DND-41 (cell line): ENCODE results near the gene GPATCH2.

Source experiments
- ATAC-seq: fragments of 200-7000 bp; cut with Tn5 transposase; 3 replicates; pipeline ENCODE4 v1.9.1; 2021; ENCODE audit warnings: low read depth; ENCODE audit not compliant: insufficient read depth
- DNase-seq: peaks from one replicate; pipeline ENCODE4 v3.0.0-alpha.2; 2020
- H2AFZ ChIP-seq: 2 replicates; pipeline ENCODE4 v1.6.0; 2012; ENCODE audit warnings: low read depth, low read length
- H3K27ac ChIP-seq: 2 replicates; pipeline ENCODE4 v1.5.1; 2012; ENCODE audit warnings: low read length, inconsistent platforms
- H3K27me3 ChIP-seq: fragments of 200-600 bp; sonication (generic); 2 replicates; pipeline ENCODE4 v1.6.0; 2012; ENCODE audit warnings: low read length, mild to moderate bottlenecking, inconsistent platforms; ENCODE audit not compliant: insufficient read depth, poor library complexity
- H3K36me3 ChIP-seq: 2 replicates; pipeline ENCODE4 v1.5.1; 2012; ENCODE audit warnings: low read length, inconsistent platforms; ENCODE audit not compliant: insufficient read depth
- H3K4me1 ChIP-seq: 2 replicates; pipeline ENCODE4 v1.5.1; 2012; ENCODE audit warnings: mild to moderate bottlenecking, low read length; ENCODE audit not compliant: insufficient read depth
- H3K4me2 ChIP-seq: 2 replicates; pipeline ENCODE4 v1.6.0; 2012; ENCODE audit warnings: mild to moderate bottlenecking, moderate library complexity, low read length, inconsistent platforms; ENCODE audit not compliant: insufficient read depth
- H3K4me3 ChIP-seq, 2 experiments: fragments of 200-600 bp in 1 of 2; shearing (Covaris generic) in 1 of 2; 2 replicates each; pipeline ENCODE4 v1.5.1; 2012 to 2016; ENCODE audit warnings: inconsistent platforms in 2 of 2, low read length in 2 of 2, mild to moderate bottlenecking in 2 of 2, low read depth in 1 of 2, moderate library complexity in 1 of 2
- H3K79me2 ChIP-seq: 2 replicates; pipeline ENCODE4 v1.6.0; 2012; ENCODE audit warnings: low read length, inconsistent platforms; ENCODE audit not compliant: insufficient read depth
- H3K9ac ChIP-seq: 2 replicates; pipeline ENCODE4 v1.6.0; 2012; ENCODE audit warnings: low read depth, mild to moderate bottlenecking, inconsistent platforms, low read length, moderate library complexity
- H3K9me3 ChIP-seq: 2 replicates; pipeline ENCODE4 v1.5.1; 2012; ENCODE audit warnings: low read length, moderate library complexity, mild to moderate bottlenecking, inconsistent platforms; ENCODE audit not compliant: insufficient read depth, severe bottlenecking
- H4K20me1 ChIP-seq: 2 replicates; pipeline ENCODE4 v1.6.0; 2012; ENCODE audit warnings: low read length; ENCODE audit not compliant: insufficient read depth
- CTCF ChIP-seq: IDR thresholded peaks from 2 replicates; pipeline ENCODE4 v1.5.1; 2012; ENCODE audit warnings: borderline replicate concordance, low read length, moderate library complexity, mild to moderate bottlenecking; ENCODE audit not compliant: poor library complexity, severe bottlenecking; ENCODE audit errors: extremely low read depth
- EZH2 ChIP-seq: IDR thresholded peaks from 3 replicates; pipeline ENCODE4 v1.6.1; 2012; ENCODE audit warnings: borderline replicate concordance, low read depth, mild to moderate bottlenecking, moderate library complexity, low read length, inconsistent platforms; ENCODE audit not compliant: severe bottlenecking

GPATCH2 gene

GRCh38 chr1:217379336-217379735, 251.6 kb downstream of the GPATCH2 start:
- H3K27ac ChIP-seq, result no peak overlapping the region
- H3K27me3 ChIP-seq, result no peaks in the 10 kb centered on the region
- no peaks in the 10 kb centered on the region for H4K20me1 ChIP-seq
- no peaks in the 10 kb centered on the region for H3K79me2 ChIP-seq
- no peak for TF ChIP-seq EZH2
- TF ChIP-seq CTCF, result no peak
- H3K36me3 ChIP-seq, result no peaks in the 10 kb centered on the region
- ATAC-seq (no peak), DNase-seq (no peak)
- H3K4me3 ChIP-seq, result no peak overlapping the region
- H3K4me1 ChIP-seq, result no peaks in the 10 kb centered on the region
- H3K9ac ChIP-seq, result no peak overlapping the region
- H2AFZ ChIP-seq, result no peak overlapping the region
- peaks cover 8% of the 10 kb centered on the region for H3K9me3 ChIP-seq
- H3K4me2 ChIP-seq, result no peak overlapping the region
